ENCODE data around the gene CEP250. TPM values are rescaled to one million over a fixed set of nuclear protein-coding genes. Genes with fewer than 3 reads are reported as not detected.

CEP250 gene
- total and polyA plus RNA-seq, 9 donors, result 11.7 to 44.2 (median 25.8) TPM

DNA sequence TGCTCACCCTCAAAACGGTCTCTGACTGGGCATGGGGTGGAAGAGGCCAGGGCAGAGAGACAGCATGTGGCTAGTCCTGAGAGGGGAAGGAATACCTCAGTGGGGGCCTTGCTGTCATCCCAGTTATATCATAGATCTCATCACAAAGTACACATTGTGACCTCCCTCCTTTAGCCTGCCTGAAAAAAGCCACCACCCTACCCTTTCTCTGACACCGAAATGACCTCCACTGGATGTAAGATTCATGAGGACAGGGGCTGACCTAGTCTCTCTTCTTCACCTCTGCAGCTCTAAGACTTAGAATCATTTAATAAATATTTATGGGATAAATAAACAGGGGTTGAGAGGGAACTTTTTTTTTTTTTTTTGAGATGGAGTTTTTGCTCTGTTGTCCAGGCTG lies 74.2 kb downstream of the CEP250 start, which contains the start of gene C20orf173:
Gene C20orf173 (minus strand): TSS at position 101 of the 400 bp plus-strand sequence. CDS start 279 bp downstream, outside the sequence.
- no peaks in the 10 kb centered on the region for H3K27me3 ChIP-seq
- H3K4me1 ChIP-seq (ENCODE audit: insufficient read depth), result no peaks in the 10 kb centered on the region
- H3K36me3 ChIP-seq, result no peaks in the 10 kb centered on the region
- no peak within 1 kb of the TSS for H3K4me3 ChIP-seq
- no peak within 1 kb of the TSS for H3K27ac ChIP-seq
- TF ChIP-seq, protein P1, sequence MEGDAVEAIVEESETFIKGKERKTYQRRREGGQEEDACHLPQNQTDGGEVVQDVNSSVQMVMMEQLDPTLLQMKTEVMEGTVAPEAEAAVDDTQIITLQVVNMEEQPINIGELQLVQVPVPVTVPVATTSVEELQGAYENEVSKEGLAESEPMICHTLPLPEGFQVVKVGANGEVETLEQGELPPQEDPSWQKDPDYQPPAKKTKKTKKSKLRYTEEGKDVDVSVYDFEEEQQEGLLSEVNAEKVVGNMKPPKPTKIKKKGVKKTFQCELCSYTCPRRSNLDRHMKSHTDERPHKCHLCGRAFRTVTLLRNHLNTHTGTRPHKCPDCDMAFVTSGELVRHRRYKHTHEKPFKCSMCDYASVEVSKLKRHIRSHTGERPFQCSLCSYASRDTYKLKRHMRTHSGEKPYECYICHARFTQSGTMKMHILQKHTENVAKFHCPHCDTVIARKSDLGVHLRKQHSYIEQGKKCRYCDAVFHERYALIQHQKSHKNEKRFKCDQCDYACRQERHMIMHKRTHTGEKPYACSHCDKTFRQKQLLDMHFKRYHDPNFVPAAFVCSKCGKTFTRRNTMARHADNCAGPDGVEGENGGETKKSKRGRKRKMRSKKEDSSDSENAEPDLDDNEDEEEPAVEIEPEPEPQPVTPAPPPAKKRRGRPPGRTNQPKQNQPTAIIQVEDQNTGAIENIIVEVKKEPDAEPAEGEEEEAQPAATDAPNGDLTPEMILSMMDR (IDR thresholded peaks at IDR 0.05), result no peak
- DNase-seq, result no peak
- 90 to 94% (median 92%) methylated on average over 2 of the region's 2 CpGs for WGBS, 3 donors
- no peaks in the 10 kb centered on the region for H3K9me3 ChIP-seq
- intact Hi-C loops (cut with DNase I), result no loop called here

DNA sequence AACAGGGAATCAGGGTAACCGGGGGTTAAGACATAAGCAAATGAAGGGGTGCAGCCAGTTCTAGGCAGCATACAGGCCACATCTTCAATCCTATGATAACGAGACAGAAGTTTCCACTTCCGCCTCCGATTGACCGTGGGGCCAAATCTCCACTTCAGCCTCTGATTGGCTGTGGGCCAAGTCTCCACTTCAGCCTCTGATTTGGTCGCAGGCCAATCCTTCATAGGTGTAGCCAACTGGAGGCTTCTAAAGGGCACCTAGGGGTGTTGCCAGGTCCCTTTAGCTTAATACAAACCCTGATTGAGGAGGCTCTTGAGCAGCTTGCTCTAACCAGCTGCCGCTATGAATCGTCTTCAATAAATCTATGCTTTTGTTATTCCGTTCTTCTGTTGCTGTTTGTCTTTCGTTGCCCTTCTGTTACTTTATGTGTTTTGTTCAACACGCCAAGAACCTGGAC lies 84.4 kb downstream of the CEP250 start:
- WGBS, 3 donors, result 51 to 59% (median 57%) methylated on average over 11 of the region's 11 CpGs
- intact Hi-C loops (cut with DNase I), result no loop called here
- Histone ChIP-seq H3K9me3 (no peaks in the 10 kb centered on the region), H3K27me3 (no peaks in the 10 kb centered on the region), H3K36me3 (no peaks in the 10 kb centered on the region), H3K4me1 (ENCODE audit: insufficient read depth) (peaks cover 4% of the 10 kb centered on the region), H3K27ac (no peak overlapping the region), H3K4me3 (no peak overlapping the region)
- no peak for DNase-seq
- TF ChIP-seq POLR2A (IDR thresholded peaks at IDR 0.05) (no peak), EP300 (IDR thresholded peaks at IDR 0.05) (no peak)
- TF ChIP-seq, protein P1 (IDR thresholded peaks at IDR 0.05), result no peak

DNA sequence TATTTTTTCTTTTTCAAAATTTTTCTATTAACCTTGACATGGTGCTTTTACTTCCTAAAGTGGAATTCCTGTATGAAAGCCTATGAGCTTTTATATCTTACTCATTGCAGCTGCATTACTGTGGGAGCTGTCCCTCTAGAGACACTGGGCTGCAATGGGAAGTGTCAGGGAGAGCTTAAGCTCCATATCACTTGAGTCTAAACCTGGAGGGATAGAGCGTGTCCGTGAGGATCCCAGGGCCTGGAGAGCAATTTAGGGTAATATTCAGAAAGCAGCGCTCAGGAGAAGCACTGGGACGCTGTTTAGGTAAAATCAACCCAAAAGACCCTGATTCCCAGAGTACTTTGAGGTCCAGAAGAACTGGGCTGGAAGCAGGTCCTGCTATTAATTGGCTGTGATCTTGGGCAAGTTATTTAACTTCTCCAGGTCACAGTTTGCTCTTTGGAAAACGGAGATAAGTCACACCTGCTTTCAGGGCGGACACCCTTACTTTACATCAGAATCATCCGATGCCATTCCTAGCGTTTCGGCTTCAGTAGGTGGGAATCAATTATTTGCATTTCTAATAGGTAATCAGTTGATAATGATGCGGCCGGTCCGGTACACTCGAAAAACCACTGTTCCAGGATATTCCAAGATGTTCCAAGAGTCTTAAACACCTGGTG lies 85.9 kb downstream of the CEP250 start:
- Histone ChIP-seq H3K4me1 (ENCODE audit: insufficient read depth) (peaks cover 4% of the 10 kb centered on the region), H3K27ac (no peak overlapping the region), H3K4me3 (peak overlapping the region; percentile 69), H3K36me3 (no peaks in the 10 kb centered on the region), H3K9me3 (no peaks in the 10 kb centered on the region), H3K27me3 (no peaks in the 10 kb centered on the region)
- intact Hi-C loops (cut with DNase I), result no loop called here
- TF ChIP-seq POLR2A (IDR thresholded peaks at IDR 0.05), result no peak
- no peak for TF ChIP-seq EP300 (IDR thresholded peaks at IDR 0.05)
- TF ChIP-seq, protein P1 (IDR thresholded peaks at IDR 0.05), result no peak
- WGBS, 3 donors, result 23 to 26% (median 24%) methylated on average over 13 of the region's 13 CpGs
- DNase-seq, result no peak

DNA sequence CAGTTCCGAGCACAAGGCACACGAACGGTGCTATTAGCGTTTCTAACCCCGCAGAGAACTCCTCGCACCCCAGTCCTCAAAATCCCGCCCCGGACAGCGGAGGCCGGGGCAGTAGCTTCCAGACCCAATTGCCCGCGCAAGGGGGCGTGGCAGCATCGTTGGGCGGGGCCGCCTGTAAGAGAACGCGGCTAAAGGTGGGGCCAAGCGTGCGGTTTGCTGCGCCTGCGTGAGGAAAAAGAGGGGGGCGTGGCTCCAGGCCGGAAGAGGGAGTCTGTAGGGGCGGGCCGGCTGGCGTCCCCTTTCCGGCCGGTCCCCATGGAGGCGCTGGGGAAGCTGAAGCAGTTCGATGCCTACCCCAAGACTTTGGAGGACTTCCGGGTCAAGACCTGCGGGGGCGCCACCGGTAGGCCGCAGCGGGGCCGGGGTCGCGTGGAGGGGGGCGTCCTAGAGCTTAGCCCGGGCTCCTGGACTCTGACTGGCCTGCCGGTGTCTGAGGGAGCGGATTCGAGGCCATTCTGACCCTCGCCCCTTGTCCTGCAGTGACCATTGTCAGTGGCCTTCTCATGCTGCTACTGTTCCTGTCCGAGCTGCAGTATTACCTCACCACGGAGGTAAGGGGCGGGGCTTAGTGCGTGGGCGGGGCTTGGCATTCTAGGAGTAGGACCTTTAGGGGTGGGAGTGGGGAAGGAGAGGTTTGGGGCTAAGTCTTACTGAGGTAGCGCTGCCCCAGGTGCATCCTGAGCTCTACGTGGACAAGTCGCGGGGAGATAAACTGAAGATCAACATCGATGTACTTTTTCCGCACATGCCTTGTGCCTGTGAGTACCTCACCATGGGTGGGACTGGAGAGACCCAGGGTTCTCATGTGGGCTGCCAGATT lies 86.6 kb downstream of the CEP250 start, which contains the start of gene ERGIC3:
Gene ERGIC3 (plus strand): TSS at position 296 of the 880 bp plus-strand sequence. CDS start 20 bp downstream, at position 316.
- peaks cover 4% of the 10 kb centered on the region for H3K4me1 ChIP-seq (ENCODE audit: insufficient read depth)
- peak; percentile 19 for TF ChIP-seq POLR2A (IDR thresholded peaks at IDR 0.05)
- TF ChIP-seq EP300 (IDR thresholded peaks at IDR 0.05), result no peak
- TF ChIP-seq, protein P1 (IDR thresholded peaks at IDR 0.05), result peak in 1 of 3 donors; percentile 7
- intact Hi-C loops (cut with DNase I), result no loop called here
- H3K4me3 ChIP-seq, result peak within 1 kb of the TSS; percentile 69
- H3K27ac ChIP-seq, result peak within 1 kb of the TSS in 1 of 2 donors; percentile 43
- WGBS, 3 donors, result 2 to 3% (median 3%) methylated on average over 41 to 57 of the region's 57 CpGs
- no peaks in the 10 kb centered on the region for H3K36me3 ChIP-seq
- no peaks in the 10 kb centered on the region for H3K9me3 ChIP-seq
- H3K27me3 ChIP-seq, result no peaks in the 10 kb centered on the region
- DNase-seq, result peak; percentile 96 to 99 (median 98)
